Nephron progenitor cell (in vitro differentiated cells): Measurements from ENCODE around the gene RGCC.

ENCODE experiments used
- DNase-seq: peaks from one replicate; pipeline ENCODE4 v3.0.0; 2021
- H3K27ac Mint-ChIP-seq: 2 replicates; pipeline ENCODE4 v1.8.0; 2021; ENCODE audit warnings: mild to moderate bottlenecking, moderate library complexity, mixed read lengths
- H3K27me3 Mint-ChIP-seq: 2 replicates; pipeline ENCODE4 v1.8.0; 2021; ENCODE audit warnings: mild to moderate bottlenecking, low read depth, mixed read lengths; ENCODE audit not compliant: poor library complexity
- H3K36me3 Mint-ChIP-seq: 2 replicates; pipeline ENCODE4 v1.8.0; 2021; ENCODE audit warnings: low read depth, mixed read lengths
- H3K4me1 Mint-ChIP-seq: 2 replicates; pipeline ENCODE4 v1.8.0; 2021; ENCODE audit warnings: mixed read lengths
- H3K4me3 Mint-ChIP-seq: 2 replicates; pipeline ENCODE4 v1.8.0; 2021; ENCODE audit warnings: mild to moderate bottlenecking, moderate library complexity, mixed read lengths
- H3K9me3 Mint-ChIP-seq: 2 replicates; pipeline ENCODE4 v1.8.0; 2021; ENCODE audit warnings: mild to moderate bottlenecking, moderate library complexity, mixed read lengths
- CTCF ChIP-seq: fragments of 200-600 bp; sonication (generic); IDR thresholded peaks from 2 replicates; pipeline ENCODE4 v1.5.0; 2021; ENCODE audit warnings: antibody characterized with exemption

Gene RGCC

GRCh38 chr13:41461527-41462139, 4.3 kb downstream of the RGCC start:
- no peak for DNase-seq
- Mint-ChIP-seq H3K4me1 (peaks cover 5% of the 10 kb centered on the region), H3K27me3 (peaks cover 79% of the 10 kb centered on the region), H3K36me3 (no peaks in the 10 kb centered on the region), H3K4me3 (no peak overlapping the region), H3K27ac (no peak overlapping the region), H3K9me3 (peaks cover 2% of the 10 kb centered on the region)
- no peak for TF ChIP-seq CTCF

DNA sequence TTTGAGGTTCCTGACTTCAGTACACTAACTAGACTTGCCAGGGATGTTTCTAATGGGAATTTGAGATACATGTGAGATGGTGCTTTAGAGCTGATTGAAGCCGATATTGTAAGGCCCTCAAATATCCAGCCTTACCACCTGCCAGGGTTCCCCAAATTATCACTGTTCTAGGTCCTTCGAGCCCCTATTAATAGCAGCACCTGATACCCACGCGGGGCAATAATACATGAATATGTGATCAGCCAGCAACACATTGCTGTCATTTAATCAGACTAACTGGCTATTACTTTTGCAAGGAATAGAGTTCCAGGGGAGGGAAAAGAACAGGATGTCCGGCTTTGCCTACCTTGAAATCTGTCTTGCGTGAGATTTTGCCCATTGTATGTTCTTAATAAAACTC, 5.1 kb downstream of the RGCC start:
- H3K27me3 Mint-ChIP-seq, result peaks cover 71% of the 10 kb centered on the region
- H3K4me3 Mint-ChIP-seq, result no peak overlapping the region
- H3K27ac Mint-ChIP-seq, result no peak overlapping the region
- no peaks in the 10 kb centered on the region for H3K36me3 Mint-ChIP-seq
- H3K9me3 Mint-ChIP-seq, result no peaks in the 10 kb centered on the region
- H3K4me1 Mint-ChIP-seq, result peaks cover 5% of the 10 kb centered on the region
- DNase-seq, result no peak
- no peak for TF ChIP-seq CTCF

DNA sequence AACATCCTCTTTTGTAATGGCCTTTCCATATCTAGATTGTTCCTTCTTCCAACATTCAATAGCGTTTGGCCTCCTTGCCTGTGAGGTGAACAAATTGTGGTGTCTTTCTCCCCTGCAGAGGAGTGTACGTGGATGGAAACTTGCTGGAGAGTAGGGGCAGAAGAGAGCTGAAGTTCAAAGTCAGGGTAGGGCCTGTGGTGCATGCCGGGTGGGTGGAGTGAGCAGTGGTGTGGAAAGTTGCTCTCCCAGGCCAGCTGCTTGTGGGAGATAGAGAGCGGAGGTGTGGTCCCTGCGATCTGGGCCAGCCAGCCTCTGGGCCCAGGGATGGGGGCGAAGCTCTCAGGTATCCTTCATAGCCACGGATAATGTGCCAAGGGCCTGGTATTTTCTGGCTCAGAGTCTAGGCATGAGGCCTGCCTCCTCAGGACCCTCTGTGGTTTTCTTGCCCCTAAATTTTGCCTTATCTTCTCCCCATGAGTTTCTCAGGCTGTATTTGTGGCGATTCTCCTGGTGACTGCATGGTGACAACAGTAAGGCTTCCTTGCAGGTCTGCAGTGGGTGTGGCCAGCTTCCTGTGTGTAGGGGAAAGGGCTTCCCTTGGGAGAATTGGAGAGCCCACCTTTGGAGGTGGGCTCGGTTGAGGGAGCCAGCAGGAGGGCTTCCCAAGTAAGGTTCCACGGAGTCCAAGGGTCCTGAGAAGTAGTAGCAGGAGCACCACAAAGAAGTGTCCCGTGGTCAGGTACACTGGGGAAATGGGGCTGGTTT, 6.7 kb downstream of the RGCC start:
- Mint-ChIP-seq H3K36me3 (no peaks in the 10 kb centered on the region), H3K27ac (no peak overlapping the region), H3K4me1 (peaks cover 5% of the 10 kb centered on the region), H3K9me3 (no peaks in the 10 kb centered on the region), H3K27me3 (peaks cover 55% of the 10 kb centered on the region), H3K4me3 (no peak overlapping the region)
- DNase-seq, result no peak
- no peak for TF ChIP-seq CTCF

DNA sequence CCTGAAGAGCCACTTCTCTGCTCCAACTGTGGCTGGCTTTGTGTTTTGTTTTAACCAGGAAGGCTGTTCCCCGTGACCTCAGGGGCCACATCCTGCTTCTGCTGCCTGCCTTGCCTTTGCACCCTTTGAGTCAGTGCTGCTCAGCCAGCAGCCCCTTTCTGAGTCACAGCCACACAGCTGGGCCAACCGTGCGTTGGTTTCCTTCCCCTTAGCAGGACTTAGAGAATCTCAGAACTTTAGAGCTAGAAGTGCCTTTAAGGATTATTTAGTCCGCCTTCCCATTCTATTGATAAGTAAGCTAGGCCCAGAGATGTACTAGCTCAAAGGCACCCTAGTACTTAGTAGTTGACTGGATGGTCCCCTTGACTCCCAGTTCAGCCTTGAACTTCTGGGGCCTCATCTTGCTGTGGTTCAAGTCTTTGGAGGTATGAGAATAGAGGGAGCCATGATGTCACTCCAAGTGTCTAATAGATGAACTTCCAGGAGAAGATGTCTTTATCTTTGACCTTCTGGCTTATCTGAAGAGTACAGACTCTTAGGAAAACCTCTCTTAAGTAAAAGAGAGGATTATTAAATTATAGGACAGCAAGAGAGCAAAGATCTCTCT, 8.0 kb downstream of the RGCC start:
- no peak for TF ChIP-seq CTCF
- Mint-ChIP-seq H3K4me1 (peaks cover 5% of the 10 kb centered on the region), H3K4me3 (no peak overlapping the region), H3K36me3 (no peaks in the 10 kb centered on the region), H3K27me3 (peaks cover 42% of the 10 kb centered on the region), H3K27ac (no peak overlapping the region), H3K9me3 (no peaks in the 10 kb centered on the region)
- no peak for DNase-seq

DNA sequence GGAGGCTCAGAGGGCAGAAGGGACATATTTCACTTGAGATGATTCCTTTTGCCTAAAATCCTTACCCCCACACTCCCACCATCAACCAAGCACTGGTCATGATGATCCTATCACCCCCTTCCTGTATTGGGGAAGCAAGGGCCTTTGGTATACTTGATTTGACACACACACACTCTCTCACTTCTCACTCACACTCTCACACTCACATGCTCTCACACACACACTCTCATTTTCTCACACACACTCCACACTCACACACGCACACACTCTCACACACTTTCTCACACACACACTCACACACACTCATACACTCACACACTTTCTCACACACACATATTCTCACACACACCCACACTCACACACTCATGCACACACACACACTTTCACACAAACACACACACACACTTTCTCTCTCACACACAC, 8.6 kb downstream of the RGCC start:
- no peak overlapping the region for H3K4me3 Mint-ChIP-seq
- peaks cover 5% of the 10 kb centered on the region for H3K4me1 Mint-ChIP-seq
- no peaks in the 10 kb centered on the region for H3K36me3 Mint-ChIP-seq
- H3K27me3 Mint-ChIP-seq, result peaks cover 36% of the 10 kb centered on the region
- H3K9me3 Mint-ChIP-seq, result no peaks in the 10 kb centered on the region
- no peak for DNase-seq
- TF ChIP-seq CTCF, result no peak
- no peak overlapping the region for H3K27ac Mint-ChIP-seq
